Suppressor macrophage treated with lipopolysaccharide for 4 hours (primary cell): ENCODE measurements around the gene CTBP2.

Experiments used
- DNase-seq: peaks from one replicate; pipeline ENCODE4 v3.0.0-alpha.2; 2020

The CTBP2 gene

GRCh38 chr10:125141860-125142484 is 18.4 kb downstream of the CTBP2 start:
- no peak for DNase-seq

- no peak for DNase-seq
Measured at GRCh38 chr10:125141150-125141859, 19.1 kb downstream of the CTBP2 start.

DNA sequence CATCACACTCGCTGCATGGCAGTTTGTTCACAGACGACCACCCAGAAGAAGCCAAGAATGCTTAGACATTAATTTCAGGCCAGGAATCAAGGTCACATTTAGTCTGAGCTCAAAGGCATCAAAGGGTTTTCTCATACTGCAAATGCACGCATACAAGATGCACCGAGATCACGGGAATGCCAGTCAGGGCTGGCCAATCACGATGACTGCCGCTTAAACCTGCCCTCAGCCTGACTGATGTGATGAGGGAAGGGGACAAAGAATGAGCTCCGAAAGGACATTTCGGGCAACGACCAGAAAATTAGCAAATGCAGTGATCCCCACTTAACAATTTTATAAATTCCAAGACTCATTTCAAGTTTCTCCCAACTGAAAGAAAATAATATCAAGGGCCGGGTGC is 20.2 kb downstream of the CTBP2 start:
- no peak for DNase-seq

GRCh38 chr10:125137601-125138438 is 22.5 kb downstream of the CTBP2 start:
- no peak for DNase-seq

GRCh38 chr10:125136087-125136486 is 24.3 kb downstream of the CTBP2 start:
- no peak for DNase-seq

- no peak for DNase-seq
Measured at GRCh38 chr10:125135771-125136035, 24.7 kb downstream of the CTBP2 start.

DNA sequence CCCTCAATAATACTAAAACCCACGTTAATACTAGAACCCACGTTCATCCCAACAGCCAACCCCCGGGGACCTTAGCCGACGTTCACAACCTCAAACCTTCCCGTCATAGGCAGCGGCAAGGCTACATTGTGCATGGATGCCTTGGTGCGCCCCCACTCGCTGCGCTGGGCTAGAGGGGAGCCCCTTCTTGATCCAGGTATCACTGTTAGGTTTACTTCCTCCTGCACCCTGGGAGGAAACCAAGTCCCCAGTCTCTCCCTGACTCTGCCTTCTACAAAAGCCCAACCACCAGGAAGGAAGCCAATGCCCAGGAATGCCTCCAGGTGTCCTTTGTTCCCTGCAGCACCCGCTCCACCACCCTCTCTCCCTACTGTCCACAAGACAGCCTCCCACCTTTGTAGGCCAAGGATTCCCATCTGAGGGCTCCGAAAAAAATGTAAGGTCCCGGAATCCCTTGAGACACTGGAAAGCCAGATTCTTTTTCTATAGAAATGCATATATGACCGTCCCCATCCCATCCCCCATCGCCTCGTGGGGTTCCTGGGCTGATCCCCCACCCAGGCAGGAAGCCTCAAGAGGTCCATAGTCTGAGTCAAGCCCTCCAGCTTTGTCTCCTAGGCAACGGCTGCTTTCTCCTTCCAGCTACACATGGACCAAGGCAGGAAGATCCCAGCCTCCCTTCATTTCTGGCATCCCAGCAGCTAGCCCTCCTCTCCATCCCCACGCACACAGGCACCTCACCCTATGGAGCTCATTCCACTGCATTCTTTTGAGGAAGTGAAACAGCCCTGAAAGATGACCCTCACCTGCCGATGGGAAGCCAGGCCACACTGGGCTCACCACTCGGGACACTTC is 25.2 kb downstream of the CTBP2 start:
- no peak for DNase-seq

DNA sequence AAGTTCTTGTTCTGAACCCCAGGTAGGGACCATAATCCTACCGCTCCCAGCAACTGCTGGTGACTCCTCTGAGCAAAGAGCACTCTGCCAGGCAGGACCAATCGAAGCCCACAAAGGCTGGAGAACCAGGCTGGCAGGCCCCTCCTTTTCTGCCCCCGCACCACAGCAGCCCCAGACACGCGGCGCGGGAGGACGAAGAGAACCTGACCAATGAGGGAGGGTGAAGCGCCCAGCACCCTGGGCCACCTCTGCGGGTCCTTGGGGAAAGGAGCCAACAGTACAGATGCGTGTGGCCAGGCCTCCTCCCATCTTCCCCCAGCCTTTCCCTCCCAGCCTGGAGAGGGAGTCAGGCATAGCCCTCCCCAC is 25.9 kb downstream of the CTBP2 start:
- DNase-seq, result no peak

GRCh38 chr10:125133696-125134482 is 26.5 kb downstream of the CTBP2 start:
- no peak for DNase-seq

- DNase-seq, result no peak
Measured at GRCh38 chr10:125132344-125132743, 28.0 kb downstream of the CTBP2 start.

GRCh38 chr10:125130916-125131315 is 29.4 kb downstream of the CTBP2 start:
- DNase-seq, result no peak

DNA sequence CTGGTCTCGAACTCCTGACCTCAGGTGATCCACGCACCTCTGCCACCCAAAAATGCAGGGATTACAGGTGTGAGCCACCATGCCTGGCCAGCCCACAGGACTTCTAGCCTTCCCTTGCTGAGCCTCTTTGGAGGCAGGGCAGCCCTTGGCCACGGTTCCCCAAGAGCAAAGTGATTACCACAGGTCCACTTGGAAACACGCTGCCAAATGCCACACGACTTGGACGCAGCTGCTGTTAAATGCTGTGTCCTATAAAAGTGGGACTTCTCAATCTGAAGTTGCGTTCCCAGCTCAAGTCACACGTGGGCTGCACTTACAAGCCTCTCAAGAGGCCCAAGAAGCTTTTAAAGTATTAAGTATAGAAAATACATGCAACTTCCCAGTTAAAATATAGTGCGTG is 30.1 kb downstream of the CTBP2 start:
- no peak for DNase-seq

DNA sequence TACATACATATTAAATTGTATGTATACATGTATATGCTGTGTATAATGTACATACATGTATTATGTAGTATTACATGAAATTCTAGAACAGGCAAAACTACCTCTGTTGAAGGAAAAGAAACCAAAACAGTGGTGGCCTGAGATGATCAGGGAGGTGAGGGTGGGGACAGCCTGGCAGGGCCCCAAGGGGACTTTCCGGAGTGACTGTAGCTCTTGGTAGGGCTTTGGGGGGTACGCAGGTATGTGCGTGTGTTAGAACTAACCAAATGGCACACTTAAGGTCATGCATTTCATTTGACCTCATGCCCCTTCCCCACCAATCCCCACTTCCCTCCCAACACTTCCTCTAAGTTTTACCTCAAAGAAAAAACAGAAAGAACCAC is 31.3 kb downstream of the CTBP2 start:
- no peak for DNase-seq

DNA sequence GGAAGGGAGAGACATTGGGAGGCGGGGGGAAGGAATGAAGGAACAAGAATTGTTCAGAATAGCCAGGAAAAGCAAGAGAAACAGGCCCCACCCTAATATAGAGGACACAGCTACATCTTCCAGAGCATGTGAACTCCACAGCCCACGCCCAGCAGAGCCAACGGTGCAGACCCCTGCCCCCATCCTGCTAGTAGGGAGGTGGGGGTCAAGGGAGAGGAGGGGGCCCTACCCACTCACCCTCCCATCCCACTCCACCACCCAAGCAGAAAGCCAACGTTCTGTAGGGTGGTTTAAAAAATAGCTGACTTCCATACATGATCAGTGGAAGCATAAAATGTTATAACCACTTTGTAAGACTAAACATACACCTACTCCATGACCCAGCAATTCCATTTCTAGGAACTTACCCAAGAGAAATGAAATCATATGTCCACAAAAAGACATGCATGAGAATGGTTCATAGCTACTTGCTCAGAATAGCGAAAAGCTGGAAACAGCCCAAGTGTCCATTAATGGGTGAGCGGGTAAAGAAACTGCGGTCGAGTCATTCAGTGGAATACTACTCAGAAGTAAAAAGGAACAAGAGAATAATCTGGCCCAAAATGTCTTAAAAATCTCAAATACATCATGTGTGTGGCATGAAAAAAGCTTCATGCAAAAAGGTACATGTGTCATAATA is 31.8 kb downstream of the CTBP2 start:
- DNase-seq, result peak; percentile 57

DNA sequence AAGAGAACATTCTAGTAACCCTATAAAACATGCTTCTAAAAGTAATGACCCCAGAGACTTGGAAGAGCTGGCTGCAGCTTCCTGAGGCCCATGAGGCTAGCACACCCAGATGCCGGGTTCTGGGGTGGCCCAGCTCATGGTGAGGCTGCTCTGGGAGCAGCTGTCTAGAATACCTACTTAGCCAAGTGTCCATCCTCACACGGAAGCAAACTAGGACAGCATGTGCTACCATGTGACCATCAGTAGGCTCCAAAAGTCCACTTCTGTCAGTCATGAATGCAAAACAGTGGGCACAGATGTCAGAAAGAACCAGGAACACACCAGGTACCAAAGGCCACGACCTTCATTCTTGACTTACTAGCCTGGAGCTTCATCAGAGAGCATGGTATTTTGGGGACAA is 32.4 kb downstream of the CTBP2 start:
- no peak for DNase-seq

- DNase-seq, result no peak
Measured at GRCh38 chr10:125127110-125127509, 33.3 kb downstream of the CTBP2 start.

DNA sequence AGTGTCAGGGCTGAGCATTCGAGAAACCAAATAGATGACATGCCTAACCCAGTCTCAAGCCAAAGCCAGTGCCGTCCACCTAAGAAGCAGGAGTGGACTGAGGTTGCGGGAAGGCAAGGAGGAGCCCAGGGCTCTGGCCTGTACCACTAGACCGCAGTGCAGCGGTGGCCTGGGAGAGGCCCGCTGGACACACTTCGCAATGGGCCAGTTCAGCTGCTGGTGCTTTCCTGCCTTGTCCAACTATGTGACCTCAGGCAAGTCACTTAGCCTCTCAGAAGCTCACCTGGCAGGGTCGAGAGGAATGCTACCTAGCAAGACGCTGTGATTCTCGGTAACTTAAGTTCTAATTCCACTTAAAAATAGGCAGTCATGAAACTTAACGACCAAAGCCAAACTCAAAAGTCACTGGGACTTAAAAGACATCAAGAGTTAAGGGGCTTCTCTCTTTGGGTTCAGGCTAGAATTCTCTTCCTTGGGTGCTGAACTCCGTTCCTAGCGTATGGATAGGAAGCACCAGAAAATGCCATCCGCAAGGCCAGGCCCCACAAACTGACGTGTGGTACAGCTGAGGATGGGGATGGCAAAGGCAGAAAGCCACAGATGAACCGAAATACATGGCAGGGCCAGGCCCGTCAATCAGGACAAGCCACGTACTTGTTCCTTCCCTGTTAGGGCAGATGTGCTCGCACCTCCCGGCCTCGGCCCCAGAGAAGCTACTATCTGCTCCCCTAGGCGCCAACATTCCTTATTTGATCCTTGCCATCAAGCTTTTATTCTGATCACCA is 34.2 kb downstream of the CTBP2 start:
- DNase-seq, result no peak

GRCh38 chr10:125124907-125125306 is 35.5 kb downstream of the CTBP2 start:
- DNase-seq, result no peak

DNA sequence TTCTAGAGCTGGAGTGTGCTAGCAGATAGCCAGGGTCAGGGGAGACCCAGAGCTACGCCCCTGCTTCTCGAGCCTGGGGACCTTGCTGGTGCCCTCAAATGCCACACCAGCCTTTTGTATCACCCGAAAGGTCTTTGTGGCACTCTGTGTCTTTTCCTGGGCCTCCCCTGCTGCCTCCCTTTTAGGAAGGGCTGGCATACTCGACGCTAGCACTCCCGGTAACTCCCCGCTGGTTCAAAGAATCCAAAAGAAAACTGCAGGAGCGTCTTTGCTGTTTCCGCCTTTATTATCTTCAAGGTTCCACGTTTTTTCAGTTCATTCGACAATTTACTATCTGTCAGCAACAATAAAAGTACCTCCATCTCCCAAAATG is 36.3 kb downstream of the CTBP2 start:
- DNase-seq, result no peak

DNA sequence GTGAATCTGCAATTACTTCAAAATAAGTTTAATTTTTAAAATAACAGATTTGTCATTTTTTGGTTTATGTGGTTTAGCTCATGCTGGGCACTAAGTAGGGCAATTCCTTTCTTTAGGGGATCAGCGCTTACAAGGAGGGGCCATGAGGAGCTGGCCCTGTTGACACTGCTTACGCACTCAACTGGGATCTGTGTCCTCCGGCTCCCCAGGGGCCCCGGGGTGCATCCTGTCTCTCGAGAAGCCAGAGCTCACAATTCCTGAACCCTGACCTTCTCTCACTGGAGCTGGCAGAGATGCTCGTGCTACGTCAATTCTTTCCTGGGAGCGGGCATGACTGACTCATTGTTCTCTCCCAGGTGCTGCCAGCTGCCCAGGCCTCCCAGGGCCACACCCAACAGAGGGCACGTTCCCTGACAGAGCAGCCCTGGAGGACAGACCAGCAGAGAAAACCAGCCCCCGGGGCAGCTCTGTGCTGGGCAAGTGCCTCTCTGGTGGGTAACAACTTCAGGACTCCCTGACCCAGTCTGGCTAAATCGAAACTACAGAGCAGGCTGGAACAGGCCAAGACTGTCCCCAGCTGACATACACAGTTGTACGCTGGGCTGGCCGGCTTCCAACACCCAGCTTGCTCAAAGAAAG is 36.8 kb downstream of the CTBP2 start:
- no peak for DNase-seq

DNA sequence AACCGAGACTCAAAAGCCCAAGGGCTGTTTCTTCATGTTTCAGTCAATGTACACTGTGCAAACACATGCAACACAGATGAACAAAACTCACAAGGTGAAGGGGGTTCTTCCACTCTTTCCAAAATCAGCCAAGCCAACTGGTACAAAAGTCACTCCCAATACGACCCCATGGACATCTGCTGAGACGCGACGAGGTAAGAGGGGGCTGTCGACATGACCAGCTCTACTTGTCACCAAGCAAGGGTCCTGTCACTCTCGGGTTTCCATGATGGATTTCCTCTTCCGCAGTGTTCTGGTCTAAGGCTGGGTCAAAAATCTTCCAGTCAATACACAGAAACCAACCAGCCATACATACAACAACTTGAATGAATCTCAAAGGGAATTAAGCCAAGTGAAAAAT is 37.8 kb downstream of the CTBP2 start:
- DNase-seq, result no peak
